HG03108 (cell line): ENCODE measurements around the gene EFNB1.

Source experiments
- ATAC-seq: cut with Tn5 transposase; IDR thresholded peaks from one replicate; pipeline ENCODE4 v1.9.1; 2021; ENCODE audit warnings: moderate library complexity; ENCODE audit not compliant: unreplicated experiment

EFNB1 gene

DNA sequence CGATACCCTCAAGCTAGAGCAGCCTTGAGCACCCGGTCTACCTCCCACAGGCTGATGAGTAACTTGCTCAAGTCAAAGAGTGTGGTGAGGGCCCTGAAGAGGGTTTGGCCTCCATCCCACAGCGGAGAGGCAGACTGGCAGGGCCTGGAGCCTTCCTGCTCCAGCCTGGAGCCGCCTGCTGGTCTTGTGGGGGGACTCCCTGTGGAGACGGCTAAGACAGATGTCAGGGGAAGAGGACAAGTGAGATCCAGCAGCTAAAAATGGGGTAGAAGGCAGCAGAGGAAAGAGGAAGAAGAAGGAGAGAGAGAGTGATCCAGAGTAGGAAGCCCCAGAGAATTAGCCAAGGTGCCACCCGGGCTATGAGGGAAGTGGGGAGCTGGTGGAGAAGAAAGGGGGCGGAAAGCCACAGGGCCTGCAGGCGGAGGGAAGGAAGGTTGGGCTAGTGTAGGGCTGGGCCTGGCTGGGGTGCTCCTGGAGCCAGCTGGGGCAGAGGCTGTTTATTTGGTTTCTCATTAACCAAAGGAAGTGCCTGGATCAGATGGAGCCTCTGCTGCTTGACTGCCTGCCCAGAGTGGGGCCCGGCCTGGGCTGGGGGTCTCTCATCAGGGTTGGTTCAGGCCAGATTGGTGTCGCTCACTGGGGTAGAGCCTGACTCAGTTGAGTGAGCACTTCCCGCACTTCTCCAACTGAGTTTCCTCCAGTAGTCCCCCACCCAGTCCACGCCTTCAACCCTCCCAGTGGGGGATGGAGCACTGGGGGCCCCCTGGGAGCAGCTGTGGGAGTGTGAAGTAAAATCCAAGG is 14.2 kb downstream of the EFNB1 start:
- no peak for ATAC-seq

DNA sequence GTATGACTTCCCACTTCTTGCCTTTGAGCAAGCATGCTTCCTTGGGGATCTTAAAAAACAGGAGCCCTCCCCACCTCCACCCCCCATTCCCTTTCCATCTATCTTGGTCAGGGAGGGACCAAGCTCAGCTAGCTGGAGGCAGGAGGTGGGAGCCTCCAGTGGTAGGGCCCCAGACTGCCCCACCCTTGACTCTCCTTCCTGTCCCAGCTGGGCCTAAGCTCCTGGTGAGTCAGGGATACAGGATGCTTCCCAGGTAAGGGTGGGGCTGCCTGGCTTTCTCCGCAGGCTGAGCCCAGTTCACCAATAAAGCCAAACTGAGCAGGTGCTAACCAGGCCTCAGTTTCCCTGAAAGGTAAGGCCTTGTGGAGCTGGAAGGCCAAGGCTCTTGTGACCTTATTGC is 15.2 kb downstream of the EFNB1 start:
- ATAC-seq, result no peak

DNA sequence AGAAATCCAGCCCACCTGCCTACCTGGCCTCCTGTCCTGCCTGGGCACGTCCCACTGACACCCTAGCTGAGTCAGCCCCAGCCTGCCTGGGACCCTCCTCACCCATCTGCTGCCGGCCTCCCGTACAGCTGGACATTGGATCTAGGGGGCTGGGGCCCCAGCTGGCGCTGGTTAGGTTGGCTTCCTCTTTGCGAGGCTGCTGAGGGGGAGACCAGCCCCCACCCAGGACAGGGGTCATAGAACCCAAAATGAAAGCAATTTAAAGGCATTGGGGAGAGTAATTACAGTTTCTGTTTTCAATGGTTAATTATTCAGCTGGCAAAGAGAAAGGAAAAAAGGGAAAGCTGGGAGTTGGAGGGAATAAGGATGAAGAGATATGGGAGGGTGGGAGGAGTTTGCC is 15.8 kb downstream of the EFNB1 start:
- ATAC-seq, result no peak

DNA sequence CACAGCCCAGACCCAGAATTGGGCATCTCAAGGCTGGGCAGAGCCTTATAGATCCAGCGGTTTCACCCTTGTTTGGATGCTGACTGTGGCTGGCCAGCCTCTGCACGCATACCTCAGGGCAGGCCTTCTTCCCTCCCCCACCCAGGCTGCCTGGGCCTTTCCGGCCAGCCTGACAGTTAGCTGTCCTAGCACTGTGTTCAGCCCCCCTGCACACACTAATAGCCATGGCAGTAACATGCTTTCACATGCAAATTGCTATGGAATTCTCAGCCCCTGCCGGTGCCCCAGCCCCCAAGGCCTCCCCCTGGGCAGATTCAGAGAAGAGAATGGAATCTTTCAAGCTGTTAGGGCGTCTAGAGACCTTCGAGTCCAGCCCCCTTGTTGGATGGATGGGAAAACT is 17.7 kb downstream of the EFNB1 start:
- no peak for ATAC-seq

DNA sequence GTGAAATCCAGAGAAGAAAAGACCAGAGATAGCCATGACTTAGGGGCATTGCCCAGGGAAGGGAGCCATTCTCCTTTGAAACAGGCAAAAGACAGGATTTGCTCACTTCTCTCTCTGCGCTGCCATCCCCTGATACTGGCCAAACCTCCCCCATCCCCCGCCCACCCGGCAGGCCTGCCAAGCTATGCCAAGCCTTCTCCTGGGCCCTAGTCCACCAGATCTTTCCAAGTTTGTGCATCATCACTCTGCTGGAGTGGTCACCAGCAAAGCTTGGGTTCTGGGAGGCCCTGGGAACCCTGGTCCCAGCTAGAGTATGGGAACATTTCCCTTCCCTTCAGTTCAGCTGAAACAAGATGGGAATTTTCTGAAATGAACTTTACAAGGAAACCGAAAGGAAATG is 18.4 kb downstream of the EFNB1 start:
- ATAC-seq, result no peak

DNA sequence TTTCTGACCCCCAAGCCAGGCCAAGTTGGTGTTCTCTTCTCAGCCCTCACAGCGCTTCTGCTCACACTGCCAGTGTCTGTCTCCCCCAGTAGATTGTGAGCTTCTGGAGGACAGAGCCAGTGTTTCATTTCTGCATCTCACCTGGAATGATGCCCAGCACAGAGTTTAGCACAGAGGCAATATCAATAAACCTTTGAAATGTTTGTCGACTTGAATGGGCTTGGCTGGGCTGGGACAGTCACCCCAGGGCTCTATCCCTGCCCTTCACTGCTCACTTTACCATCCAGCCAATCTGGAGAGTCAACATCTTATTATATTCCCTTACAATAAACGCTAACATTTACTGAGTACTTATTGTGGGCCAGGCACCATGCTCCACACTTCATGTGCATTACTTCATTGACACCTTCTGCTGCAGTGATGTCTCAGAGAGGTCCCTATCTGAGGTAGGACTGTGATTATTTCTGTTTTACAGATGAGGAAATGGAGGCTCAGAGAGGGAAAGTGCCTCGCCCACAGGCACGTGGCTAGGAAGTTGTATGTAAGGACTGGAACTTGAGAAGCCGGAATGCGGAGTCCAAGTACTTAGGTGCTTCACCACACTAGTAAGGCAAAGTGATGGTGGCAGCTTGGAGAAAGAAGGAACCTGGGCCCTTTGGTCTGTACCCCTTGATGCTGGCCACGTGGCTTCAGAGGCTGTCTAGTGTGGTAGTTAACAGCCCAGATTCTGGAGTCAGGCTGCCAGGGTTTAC is 19.5 kb downstream of the EFNB1 start:
- no peak for ATAC-seq

DNA sequence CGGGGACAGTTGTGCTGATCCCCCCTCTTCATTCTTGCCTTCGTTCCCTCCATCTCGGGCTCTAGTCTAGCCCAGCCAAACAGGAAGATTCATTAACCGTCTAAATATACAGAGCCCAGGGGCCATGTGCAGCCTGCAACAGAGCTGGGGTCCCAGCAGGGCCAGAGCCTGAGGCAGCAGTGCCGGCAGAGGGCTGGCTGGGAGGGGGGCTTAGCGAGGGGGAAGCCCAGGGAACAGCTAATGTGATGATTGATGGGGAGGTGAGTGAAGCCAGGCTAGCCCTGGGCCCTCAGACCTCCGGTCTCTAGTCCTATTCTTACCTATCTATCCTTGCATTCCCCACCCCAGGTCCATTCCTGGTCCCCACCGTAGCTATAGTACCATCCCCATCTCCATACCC is 22.3 kb downstream of the EFNB1 start:
- ATAC-seq, result no peak

DNA sequence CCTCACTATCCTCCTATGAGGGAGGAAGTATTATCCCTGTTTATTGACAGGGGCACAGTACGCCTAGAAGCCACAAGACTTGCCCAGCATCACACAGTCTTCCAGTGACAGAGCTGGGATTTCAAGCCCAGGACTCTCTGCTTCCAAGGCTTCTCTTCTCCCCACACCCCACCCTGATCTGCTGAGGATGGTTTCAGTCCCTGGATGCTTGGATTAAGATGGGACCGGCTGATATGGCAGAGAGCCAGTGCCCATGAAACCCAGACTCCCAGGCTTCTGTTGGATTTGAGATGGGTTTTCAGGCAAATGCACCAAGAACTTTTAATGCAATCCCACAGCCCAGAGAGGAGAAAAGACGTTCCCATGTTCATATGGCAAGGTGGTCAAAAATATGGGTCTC is 23.2 kb downstream of the EFNB1 start:
- ATAC-seq, result no peak

DNA sequence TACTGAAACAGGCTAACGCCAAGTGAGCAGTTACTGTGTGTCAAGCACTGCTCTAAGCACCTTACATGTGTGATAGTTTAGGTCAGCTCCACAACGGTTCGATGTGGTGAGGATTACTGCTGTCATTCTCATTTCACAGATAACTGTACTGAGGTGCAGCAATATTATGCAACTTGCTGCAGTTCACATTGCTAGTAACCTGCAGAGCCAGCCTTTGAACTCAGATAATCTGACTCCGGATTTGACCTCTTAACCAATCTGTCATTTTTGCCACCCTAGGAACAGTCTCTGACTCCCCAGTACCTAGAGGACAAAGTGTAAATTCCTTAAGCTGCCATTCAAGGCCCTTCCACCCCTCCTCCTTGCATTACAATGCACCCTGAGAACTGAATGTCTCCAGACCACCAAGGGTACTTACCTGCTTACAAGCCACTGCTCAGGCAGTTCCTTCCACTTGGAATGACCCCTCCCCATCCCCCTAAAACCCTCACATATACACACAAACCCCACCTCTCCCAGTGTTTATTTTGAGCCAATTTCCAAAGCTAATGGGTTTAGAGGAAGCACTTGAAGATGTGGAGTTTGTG is 24.9 kb downstream of the EFNB1 start:
- ATAC-seq, result no peak

DNA sequence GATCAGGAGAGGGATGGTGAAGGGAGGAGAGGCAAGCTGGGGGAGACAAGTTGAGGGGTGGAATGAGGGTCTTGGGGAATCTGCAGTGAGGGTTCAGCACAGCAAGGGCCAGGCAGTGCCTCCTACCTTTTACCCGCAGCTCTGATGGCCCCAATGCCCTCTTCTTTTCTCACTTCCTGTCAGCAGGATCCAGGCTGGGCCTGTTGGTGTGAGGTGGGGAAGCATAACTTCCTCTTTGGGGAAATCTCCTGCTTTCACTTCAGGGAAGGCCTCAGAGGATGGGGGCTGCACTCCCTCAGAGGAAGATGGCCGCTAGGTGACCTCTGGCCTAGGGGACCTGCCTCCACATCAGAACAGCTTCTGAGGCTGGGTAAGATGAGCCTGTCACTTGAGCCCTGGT is 36.5 kb downstream of the EFNB1 start:
- no peak for ATAC-seq

DNA sequence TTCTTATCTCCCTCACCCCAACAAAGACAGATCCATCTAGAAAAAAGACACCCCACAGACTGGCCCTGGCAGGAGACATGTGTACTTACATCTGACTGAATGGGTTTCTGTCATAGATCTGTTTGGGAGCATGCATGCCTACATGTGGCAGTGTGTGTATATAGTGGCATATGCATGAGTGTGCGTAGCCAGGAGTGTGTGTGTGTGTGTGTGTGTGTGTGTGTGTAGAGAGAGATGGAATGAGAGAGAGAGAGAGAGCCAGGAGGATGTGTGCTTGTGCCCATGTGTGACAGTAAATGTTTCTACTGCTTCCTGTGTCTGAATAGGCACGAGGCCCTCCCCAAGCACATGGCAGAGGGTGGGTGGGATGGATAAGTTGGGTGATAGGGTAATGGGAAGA is 37.1 kb downstream of the EFNB1 start:
- no peak for ATAC-seq

DNA sequence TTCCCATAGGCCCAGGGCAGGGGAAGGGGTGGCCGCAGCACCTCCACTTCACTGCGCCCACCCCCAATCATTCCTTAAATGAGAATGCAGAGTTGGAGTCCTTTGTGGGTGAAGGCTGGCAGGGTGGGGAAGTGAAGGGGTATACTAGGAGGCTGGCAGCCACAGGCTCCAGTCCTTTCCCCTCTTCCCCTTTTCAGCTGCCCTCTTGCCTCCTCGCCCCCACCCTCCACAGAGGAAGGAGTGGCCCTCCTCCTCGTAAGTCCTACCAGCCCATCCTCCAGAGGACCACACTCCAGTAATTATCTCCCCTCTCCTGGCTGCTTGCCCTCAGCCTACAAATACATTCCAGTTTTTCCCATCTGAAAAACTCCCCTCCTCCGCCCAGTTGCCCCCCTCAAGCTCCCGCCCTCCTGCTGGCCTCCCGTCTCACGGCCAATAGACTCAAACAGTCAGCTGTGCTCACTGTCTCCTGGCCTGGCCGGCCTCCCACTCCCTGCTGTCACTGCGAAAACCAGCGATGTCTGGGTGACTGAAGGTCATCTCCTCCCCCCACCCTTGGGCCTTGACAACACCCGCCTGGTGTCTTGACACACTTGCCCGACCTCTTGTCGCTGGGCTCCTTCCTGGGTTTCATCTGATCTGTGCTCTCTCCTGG is 38.8 kb downstream of the EFNB1 start:
- no peak for ATAC-seq

DNA sequence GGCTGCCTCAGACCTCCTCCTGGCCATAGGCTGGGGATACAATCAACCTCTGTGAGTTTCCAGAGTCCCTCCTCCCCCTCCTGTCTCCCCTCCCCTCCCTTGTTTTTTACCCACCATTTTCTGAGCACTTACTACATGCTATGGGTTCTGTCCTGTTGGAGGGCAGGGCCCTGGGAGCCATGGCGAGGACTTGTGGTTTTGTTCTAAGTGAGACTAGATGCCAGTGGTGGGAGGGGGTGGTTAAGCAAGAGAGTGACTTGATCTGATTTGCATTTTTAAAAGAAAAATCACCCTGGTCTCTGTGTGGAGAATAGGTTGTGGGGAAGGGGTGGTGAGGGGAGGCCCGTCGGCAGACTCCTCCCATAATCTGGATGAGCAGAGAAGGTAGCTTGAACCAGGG is 39.5 kb downstream of the EFNB1 start:
- no peak for ATAC-seq

DNA sequence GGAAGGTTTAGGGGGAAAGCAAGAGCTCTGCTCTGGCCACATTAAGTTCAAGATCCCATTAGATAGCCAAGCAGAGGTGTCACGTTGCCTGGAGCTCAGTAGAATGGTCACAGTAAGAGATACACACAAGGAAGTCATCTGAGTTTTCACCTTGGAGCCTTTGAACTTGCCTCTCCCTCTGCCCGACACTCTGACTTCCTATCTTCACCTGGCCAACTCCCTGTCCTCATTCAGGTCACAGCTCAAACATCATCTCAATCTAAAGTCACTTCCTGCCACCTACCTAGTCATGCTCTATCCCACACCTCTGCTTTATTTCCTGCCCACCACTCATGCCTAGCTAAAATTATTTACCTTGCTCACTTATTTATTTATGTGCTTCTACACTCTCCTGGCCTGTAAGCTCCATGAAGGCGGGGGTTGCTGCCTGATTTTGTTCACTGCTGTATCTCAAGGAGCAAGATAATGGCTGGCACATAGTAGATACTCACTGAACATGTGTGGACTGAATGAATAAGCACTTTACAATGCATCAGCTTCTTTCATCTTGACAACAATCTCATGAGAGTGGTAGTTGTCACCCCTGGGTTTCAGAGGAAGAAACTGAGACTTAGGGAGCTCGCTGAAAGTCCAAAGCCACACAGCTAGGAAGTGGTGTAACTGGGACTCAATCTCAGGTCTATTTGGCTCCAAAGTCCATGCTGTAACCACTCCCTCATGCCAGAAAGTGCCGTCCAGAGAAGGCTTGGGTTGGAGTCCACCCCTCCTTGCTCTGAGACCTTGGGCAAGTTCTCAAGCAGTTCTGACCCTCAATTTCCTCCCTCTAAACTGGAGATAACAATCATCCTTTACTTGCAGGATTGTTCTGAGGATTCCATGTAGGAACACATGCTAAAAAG is 40.3 kb downstream of the EFNB1 start:
- ATAC-seq, result no peak

DNA sequence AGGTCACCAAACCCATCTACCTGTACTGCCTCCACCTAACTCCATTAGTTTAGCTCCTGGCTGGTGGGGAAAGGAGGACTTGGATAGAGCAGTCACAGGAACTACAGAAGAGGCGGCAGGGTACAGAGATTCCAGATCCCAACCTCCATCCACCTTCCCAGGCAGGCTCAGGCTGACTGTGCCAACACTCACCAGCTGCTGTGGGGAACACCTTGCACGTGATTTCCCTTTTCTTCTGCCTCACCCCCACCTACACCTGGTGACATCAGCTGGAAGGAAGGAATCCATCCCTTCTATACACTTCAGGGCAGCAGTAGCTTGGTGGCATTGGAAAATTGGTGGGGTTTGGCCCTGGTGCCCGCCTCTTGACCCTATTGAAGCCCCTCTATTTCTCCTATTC is 41.5 kb downstream of the EFNB1 start:
- ATAC-seq, result no peak

DNA sequence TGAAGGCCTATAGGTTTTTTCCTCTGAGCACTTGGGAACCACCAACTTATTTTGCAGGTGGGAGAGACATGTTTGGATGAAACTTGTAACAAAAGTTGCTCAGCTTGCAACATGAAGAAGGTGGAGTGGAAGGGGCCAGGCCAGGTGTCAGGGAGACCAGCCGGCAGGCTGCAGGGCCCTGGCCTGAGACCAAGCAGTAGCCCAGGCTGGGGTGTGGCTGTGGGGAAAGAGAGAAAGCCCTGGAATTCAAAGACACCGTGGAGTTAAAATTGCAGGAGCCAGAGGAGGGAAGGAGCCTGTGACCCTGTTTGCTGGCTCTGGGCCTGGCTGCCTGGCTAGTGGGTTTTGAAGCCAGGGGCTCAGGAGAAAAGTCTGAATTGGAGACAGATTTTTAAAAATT is 43.4 kb downstream of the EFNB1 start:
- ATAC-seq, result no peak

DNA sequence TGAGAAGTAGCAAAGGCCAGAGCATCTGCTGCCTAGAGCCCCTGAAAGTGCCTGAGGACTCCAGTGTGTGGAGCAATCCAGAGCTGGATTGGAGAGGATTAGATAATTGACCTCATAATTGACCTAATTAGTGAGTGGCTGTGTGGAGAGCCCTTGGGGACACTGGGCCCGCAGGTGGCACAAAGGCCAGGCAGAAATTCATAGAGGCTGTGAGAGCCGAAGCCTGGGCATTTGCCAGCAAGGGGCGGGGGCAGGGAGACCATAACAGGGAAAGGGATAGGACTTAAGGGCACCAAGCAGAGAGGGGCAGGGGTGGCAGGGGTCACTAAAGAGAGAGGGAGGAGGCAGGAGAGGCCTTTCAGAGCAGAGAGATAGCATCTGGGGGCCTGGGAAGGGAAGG is 45.3 kb downstream of the EFNB1 start:
- no peak for ATAC-seq

DNA sequence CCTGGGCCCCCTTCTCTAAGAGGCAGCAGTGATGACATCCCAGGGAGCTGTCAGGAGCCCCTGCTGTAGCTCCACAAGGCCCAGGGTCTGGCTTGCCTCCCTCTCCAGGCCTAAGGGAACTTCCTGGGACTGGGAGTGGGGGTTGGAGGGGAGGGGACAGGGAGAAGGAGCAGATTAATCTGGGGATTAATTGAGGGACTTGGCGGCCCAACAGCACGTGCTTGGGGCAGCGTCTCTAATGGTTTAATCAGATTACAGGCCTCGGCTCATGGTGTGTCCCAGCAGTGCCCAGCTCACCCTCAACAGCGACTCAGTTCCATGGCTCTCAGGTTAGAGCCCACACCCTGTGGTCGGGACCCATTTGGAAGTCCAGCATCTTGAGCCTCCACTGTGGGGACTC is 47.9 kb downstream of the EFNB1 start:
- ATAC-seq, result no peak

DNA sequence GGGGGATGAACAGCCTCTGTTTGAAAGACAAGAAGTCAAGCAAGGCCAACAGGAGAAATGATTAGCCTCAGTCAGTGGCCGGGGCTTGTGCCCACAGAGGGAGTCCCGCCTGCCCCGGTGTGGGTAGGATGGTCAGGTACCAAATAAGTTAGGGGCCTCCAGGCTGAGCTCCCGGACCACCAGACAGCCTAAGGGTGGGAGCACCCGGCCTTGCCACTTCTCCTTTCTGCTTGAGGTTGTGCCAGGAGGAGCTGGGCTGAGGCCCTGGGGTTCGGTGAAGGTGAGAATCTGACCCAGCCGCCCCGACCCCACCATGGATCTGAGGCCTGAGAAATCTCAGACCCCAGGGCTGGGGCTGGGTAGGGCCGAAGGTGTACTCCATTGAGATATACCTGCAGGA is 48.8 kb downstream of the EFNB1 start:
- no peak for ATAC-seq

DNA sequence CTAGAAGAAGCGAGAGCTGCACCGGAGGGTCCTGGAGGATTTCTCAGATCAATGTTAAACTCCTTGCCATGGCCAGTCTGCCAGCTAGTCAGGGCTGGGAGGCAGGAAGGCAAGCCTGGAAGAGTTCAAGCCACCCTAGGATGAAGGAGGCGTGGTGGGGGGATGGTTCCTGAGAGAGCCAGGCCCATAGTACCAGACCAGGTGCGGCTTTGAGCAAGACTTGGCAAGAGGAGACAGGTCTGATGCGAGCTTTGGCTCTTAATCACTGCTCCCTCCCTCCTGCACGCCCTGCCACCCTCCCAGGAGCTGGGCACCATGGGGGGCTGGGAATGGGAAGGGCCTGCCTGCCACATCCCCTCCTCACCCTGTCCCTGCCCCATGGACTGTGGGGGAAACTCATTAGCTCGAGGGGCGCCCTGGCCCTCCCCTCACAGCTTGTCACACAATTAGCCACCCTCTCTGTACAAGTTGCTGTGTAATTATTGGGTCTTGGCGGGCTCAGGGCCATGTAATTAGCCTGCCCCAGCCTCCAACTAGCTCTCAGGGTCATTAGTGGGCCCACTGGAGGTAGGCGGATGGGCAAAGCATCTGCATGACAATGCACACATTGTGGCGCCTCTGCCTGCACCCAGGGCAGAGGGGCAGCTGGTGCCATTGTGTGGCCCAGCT is 50.3 kb downstream of the EFNB1 start:
- no peak for ATAC-seq
